Smooth muscle cell (in vitro differentiated cells): ENCODE measurements around the gene LPIN2. TPM values are rescaled to one million over a fixed set of nuclear protein-coding genes. Genes with fewer than 3 reads are reported as not detected.

Experiments used
- DNase-seq: peaks from one replicate; lab custom pipeline; 2025; ENCODE audit not compliant: unreplicated experiment; lab: John Stamatoyannopoulos, UW
- H2AFZ ChIP-seq: fragments of 200-600 bp; sonication (generic); 2 replicates; pipeline ENCODE4 v1.6.0; 2016; ENCODE audit warnings: antibody characterized with exemption, low read depth, mild to moderate bottlenecking
- H3F3A ChIP-seq: fragments of 200-600 bp; sonication (generic); 2 replicates; pipeline ENCODE4 v1.6.0; 2017; ENCODE audit warnings: antibody characterized with exemption, low read depth
- H3K27ac ChIP-seq: fragments of 200-600 bp; sonication (generic); 2 replicates; pipeline ENCODE4 v1.5.1; 2016; ENCODE audit warnings: low read depth, mild to moderate bottlenecking
- H3K27me3 ChIP-seq: fragments of 200-600 bp; sonication (generic); 2 replicates; pipeline ENCODE4 v1.6.1; 2016; ENCODE audit warnings: low read depth, mild to moderate bottlenecking
- H3K36me3 ChIP-seq: fragments of 200-600 bp; sonication (generic); 2 replicates; pipeline ENCODE4 v1.5.1; 2016; ENCODE audit warnings: low read depth
- H3K4me1 ChIP-seq: fragments of 200-600 bp; sonication (generic); 2 replicates; pipeline ENCODE4 v1.5.1; 2016; ENCODE audit warnings: low read depth
- H3K4me2 ChIP-seq: fragments of 200-600 bp; sonication (generic); 2 replicates; pipeline ENCODE4 v1.6.0; 2016; ENCODE audit warnings: mild to moderate bottlenecking
- H3K4me3 ChIP-seq: fragments of 200-600 bp; sonication (generic); 2 replicates; pipeline ENCODE4 v1.5.1; 2016; ENCODE audit warnings: mild to moderate bottlenecking
- H3K79me2 ChIP-seq: fragments of 200-600 bp; sonication (generic); 2 replicates; pipeline ENCODE4 v1.6.0; 2016; ENCODE audit warnings: low read depth, mild to moderate bottlenecking
- H3K9ac ChIP-seq: fragments of 200-600 bp; sonication (generic); 2 replicates; pipeline ENCODE4 v1.6.0; 2016; ENCODE audit warnings: low read depth
- H3K9me3 ChIP-seq: fragments of 200-600 bp; sonication (generic); replicated peaks from 2 replicates; pipeline ENCODE4 v1.5.1; 2016; ENCODE audit warnings: low read depth
- H4K20me1 ChIP-seq: fragments of 200-600 bp; sonication (generic); 2 replicates; pipeline ENCODE4 v1.6.0; 2016; ENCODE audit warnings: low read depth
- CTCF ChIP-seq: fragments of 200-600 bp; sonication (generic); IDR thresholded peaks from 2 replicates; pipeline ENCODE4 v1.5.1; 2017; ENCODE audit warnings: borderline replicate concordance, mild to moderate bottlenecking, antibody characterized with exemption; ENCODE audit not compliant: insufficient read depth, poor library complexity, severe bottlenecking
- WGBS: methylation state at CpG from one replicate; pipeline ENCODE4 v1.1.7; 2016; ENCODE audit warnings: low lambda C conversion rate; 5-methylcytosine and 5-hydroxymethylcytosine counted together
- polyA plus RNA-seq: library from polyadenylated mRNA; unstranded; fragments of >200 nt; fragmentation: Nextera tagmentation; extraction: Ambion mirVana; gene quantifications from 2 replicates; pipeline ENCODE4 v1.2.1, GENCODE V29; 2016
- total RNA-seq: library from RNA; depleted of rRNA; stranded (reverse); fragments of >200 nt; gene quantifications from 2 replicates; pipeline ENCODE4 v1.2.3, GENCODE V29; 2014

LPIN2 gene
- total and polyA plus RNA-seq, 2 experiments from 2014 or later: 15.4 to 20.0 TPM

- Histone ChIP-seq H3F3A (no peaks in the 10 kb centered on the region), H4K20me1 (no peaks in the 10 kb centered on the region), H3K4me1 (peaks cover 14% of the 10 kb centered on the region), H2AFZ (no peak overlapping the region), H3K9ac (no peak overlapping the region), H3K9me3 (no peaks in the 10 kb centered on the region), H3K27me3 (no peaks in the 10 kb centered on the region), H3K36me3 (no peaks in the 10 kb centered on the region), H3K4me3 (no peak overlapping the region), H3K4me2 (no peak overlapping the region), H3K27ac (no peak overlapping the region), H3K79me2 (no peaks in the 10 kb centered on the region)
- 100% methylated on average over 3 of the region's 3 CpGs for WGBS
- TF ChIP-seq CTCF: no peak
- DNase-seq: no peak
Measured at GRCh38 chr18:3048820-3049349, 35.9 kb upstream of the LPIN2 start.

- no peaks in the 10 kb centered on the region for H3K9me3 ChIP-seq
- no peak overlapping the region for H2AFZ ChIP-seq
- no peak for DNase-seq
- no peaks in the 10 kb centered on the region for H3K79me2 ChIP-seq
- H4K20me1 ChIP-seq: no peaks in the 10 kb centered on the region
- H3K4me3 ChIP-seq: no peak overlapping the region
- no peaks in the 10 kb centered on the region for H3K36me3 ChIP-seq
- H3K27ac ChIP-seq: no peak overlapping the region
- H3K27me3 ChIP-seq: no peaks in the 10 kb centered on the region
- TF ChIP-seq CTCF: no peak
- peaks cover 14% of the 10 kb centered on the region for H3K4me1 ChIP-seq
- WGBS: 62% methylated on average over 6 of the region's 6 CpGs
- H3F3A ChIP-seq: no peaks in the 10 kb centered on the region
- H3K9ac ChIP-seq: no peak overlapping the region
- H3K4me2 ChIP-seq: no peak overlapping the region
Measured at GRCh38 chr18:3048121-3048520, 35.2 kb upstream of the LPIN2 start.

- Histone ChIP-seq H3K4me3 (no peak overlapping the region), H3K36me3 (no peaks in the 10 kb centered on the region), H3K27me3 (no peaks in the 10 kb centered on the region), H3K4me2 (no peak overlapping the region), H3K9ac (no peak overlapping the region), H3F3A (no peaks in the 10 kb centered on the region), H3K9me3 (no peaks in the 10 kb centered on the region), H3K4me1 (peaks cover 14% of the 10 kb centered on the region), H3K27ac (no peak overlapping the region), H2AFZ (no peak overlapping the region), H3K79me2 (no peaks in the 10 kb centered on the region), H4K20me1 (no peaks in the 10 kb centered on the region)
- 94% methylated on average over 4 of the region's 4 CpGs for WGBS
- TF ChIP-seq CTCF: no peak
- no peak for DNase-seq
Measured at GRCh38 chr18:3046216-3046808, 33.4 kb upstream of the LPIN2 start.
